Testis (tissue), 3 donors: Measurements from ENCODE around the gene PER2. TPM values are rescaled to one million over a fixed set of nuclear protein-coding genes. Genes with fewer than 3 reads are reported as not detected.

Source experiments
- DNase-seq: peaks from one replicate; pipeline ENCODE4 v3.0.0-alpha.2; 2019
- H3K27ac ChIP-seq, 2 donors: fragments of 200-600 bp; sonication (generic); one replicate each; pipeline ENCODE4 v1.5.1; 2019
- H3K27me3 ChIP-seq: fragments of 200-600 bp; sonication (generic); one replicate; pipeline ENCODE4 v1.5.1; 2019
- H3K36me3 ChIP-seq: fragments of 200-600 bp; sonication (generic); one replicate; pipeline ENCODE4 v1.5.1; 2017; ENCODE audit warnings: low read depth; ENCODE audit errors: missing control alignments
- H3K4me1 ChIP-seq: fragments of 200-600 bp; sonication (generic); one replicate; pipeline ENCODE4 v1.5.1; 2019
- H3K4me3 ChIP-seq, 2 donors: fragments of 200-600 bp; sonication (generic); one replicate each; pipeline ENCODE4 v1.5.1; 2017 to 2019
- H3K9me3 ChIP-seq: fragments of 200-600 bp; sonication (generic); one replicate; pipeline ENCODE4 v1.5.1; 2017
- POLR2A ChIP-seq: fragments of 450-650 bp; IDR thresholded peaks from one replicate; pipeline ENCODE4 v1.6.1; 2017; ENCODE audit warnings: antibody characterized with exemption, mild to moderate bottlenecking, moderate library complexity
- WGBS, 2 donors: methylation state at CpG; one replicate each; pipeline ENCODE4 v1.1.5; 2018; 5-methylcytosine and 5-hydroxymethylcytosine counted together
- intact Hi-C: fragments of 100-400 bp; cut with DNase I; formaldehyde crosslinking; loops from one replicate; pipeline ENCODE4 v1.15.1; 2023; ENCODE audit warnings: low total_unique reads
- polyA plus RNA-seq: library from polyadenylated mRNA; stranded (reverse); fragments of 350-450 nt; fragmentation: Illumina TruSeq; extraction: RNeasy Lipid Tissue Mini Kit (QIAGEN cat#74804); gene quantifications from one replicate; pipeline ENCODE4 v1.2.3, GENCODE V29; 2014; ENCODE audit warnings: low read depth, low replicate concordance; ENCODE audit not compliant: insufficient read depth
- total RNA-seq, 2 donors: library from RNA; depleted of rRNA; stranded (reverse); fragments of >200 nt; gene quantifications; one replicate each; pipeline ENCODE4 v1.2.3, GENCODE V29; 2016
- TF ChIP-seq, protein P1 (sequence below), 3 experiments: fragments of 450-650 bp in 2 of 3; fragments of 200-600 bp in 1 of 3; sonication (generic) in 1 of 3; IDR thresholded peaks; one replicate each; pipeline ENCODE4 v1.5.1; 2016 to 2019; ENCODE audit warnings: antibody characterized with exemption in 3 of 3, mild to moderate bottlenecking in 2 of 3, moderate library complexity in 1 of 3

The PER2 gene
- total and polyA plus RNA-seq, 3 donors from 2014 or later: 29.8 to 59.1 (median 55.5) TPM

DNA sequence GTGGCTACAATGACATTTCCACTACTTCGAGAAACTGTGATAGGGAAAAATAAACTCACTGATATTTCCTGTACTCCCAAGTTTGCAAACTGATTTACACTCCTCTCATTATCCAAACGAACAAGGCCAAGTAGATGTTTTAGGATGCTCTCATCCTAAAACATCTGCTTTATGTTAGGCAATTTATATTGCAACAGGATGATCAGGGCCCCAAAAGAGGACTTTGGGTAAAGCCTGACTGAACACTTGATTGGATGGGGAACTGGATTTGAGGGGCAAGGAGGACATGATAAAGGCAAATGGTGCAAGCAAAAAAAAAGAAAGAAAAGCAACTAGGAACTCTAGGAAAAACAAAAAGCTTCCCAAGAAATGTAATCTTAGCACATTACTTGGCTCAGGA lies 46.4 kb downstream of the PER2 start:
- Histone ChIP-seq H3K4me1 (peaks cover 25% of the 10 kb centered on the region), H3K9me3 (no peaks in the 10 kb centered on the region), H3K27me3 (no peaks in the 10 kb centered on the region), H3K36me3 (no peaks in the 10 kb centered on the region), H3K27ac (no peak overlapping the region), H3K4me3 (no peak overlapping the region)
- intact Hi-C loops: no loop called here
- 54 to 69% methylated on average over 2 of the region's 2 CpGs for WGBS, 2 donors
- no peak for TF ChIP-seq POLR2A
- TF ChIP-seq, protein P1, sequence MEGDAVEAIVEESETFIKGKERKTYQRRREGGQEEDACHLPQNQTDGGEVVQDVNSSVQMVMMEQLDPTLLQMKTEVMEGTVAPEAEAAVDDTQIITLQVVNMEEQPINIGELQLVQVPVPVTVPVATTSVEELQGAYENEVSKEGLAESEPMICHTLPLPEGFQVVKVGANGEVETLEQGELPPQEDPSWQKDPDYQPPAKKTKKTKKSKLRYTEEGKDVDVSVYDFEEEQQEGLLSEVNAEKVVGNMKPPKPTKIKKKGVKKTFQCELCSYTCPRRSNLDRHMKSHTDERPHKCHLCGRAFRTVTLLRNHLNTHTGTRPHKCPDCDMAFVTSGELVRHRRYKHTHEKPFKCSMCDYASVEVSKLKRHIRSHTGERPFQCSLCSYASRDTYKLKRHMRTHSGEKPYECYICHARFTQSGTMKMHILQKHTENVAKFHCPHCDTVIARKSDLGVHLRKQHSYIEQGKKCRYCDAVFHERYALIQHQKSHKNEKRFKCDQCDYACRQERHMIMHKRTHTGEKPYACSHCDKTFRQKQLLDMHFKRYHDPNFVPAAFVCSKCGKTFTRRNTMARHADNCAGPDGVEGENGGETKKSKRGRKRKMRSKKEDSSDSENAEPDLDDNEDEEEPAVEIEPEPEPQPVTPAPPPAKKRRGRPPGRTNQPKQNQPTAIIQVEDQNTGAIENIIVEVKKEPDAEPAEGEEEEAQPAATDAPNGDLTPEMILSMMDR (IDR thresholded peaks at IDR 0.05): no peak
- no peak for DNase-seq

DNA sequence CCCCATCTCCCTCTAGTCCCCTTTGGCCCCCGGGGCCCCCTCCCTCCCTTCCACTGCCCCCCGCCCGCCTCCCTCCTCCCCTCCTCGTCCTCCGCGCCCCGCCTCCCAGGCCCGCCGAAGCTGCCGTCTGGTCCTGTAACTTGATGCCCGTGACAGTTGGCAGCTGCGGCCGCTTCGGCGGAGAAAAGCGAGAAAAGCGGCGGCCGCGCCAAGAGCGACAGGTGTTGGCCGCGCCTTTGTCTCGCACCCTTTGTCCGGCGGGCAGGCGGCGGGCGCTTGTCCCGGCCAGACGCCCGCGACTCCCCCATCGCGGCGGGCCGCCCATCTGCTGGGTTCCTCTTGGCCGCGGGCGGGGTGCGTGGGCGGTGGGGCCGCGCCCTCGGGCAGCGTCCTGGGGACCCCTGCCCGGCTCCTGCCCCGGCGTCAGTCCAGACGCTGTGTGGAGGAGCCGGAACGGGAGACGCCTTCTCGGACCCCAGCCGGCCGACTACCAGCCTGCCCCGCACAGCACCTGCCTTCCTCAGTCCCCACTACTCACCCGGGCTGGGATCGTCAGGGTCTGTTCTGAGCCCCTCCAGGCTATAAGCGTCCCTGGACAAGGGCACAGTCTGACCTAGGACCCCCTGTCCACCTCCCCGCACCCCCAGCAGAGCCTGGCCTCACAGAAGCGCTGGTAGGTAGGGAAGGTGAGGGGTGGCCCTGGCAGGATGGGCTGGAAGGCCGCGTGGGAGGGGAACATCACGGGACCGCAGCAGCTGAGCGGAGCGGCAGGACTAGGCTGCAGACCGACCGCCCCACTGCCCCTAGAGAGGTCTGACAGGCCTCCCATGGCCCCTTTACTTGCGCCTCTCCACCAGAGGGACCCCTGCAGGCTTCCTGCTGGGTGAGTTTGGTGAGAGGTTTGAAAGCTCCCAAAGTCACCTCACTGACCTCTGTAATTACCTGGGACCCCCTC lies 47.4 kb downstream of the PER2 start:
- DNase-seq: no peak
- no peak overlapping the region for H3K27ac ChIP-seq

DNA sequence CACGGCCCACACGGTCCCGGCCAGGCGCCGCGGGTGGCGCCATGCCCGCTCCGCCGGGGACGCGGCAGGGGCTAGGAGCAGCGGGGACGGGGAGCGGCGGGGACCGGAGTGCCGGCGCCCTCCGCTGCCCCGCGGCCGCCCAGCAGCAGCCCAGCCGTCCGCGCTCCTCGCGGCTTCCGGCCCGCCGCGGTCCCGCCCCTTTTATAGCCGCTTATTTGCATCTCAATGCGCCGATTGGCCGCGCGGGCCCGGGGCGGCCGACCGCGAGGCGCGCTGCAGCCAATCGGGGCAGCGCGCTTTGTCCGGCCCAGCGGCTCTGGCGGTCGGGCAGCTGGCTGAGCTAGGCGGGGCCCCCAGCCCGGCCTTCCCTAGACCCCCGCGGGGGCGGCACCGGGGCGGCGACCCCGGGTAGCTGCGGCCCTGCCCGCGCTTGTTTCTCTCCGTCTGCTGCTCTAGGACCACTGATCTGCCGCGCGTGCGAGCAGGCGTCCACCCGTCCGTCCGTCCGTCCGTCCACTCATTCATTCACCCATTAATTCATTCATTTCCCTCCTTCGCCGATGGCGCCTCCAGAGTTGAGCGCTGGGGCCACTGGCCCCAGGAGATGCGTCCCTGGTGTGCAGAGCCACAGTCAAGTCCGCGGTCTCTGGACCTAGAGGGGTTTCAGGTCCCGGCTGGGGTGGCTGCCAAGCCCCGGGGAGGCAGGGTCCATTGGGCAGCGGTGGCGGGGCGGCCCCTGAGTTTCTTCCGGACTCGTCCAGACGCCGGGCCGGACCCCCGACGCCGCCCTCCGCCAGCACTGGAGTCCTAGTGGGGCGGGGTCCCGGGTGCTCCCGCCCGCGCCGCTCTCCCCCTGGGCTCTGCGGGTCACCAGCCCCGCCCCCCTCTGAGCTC lies 48.3 kb downstream of the PER2 start, which contains the start of gene HES6:
HES6 (minus strand) TSS at position 176 of the 894 bp plus-strand sequence; CDS start at position 43, 133 bp downstream.
- Histone ChIP-seq H3K9me3 (no peaks in the 10 kb centered on the region), H3K36me3 (no peaks in the 10 kb centered on the region), H3K4me1 (peaks cover 25% of the 10 kb centered on the region), H3K4me3 (peak within 1 kb of the TSS; percentile 55 to 58), H3K27me3 (no peaks in the 10 kb centered on the region), H3K27ac (no peak within 1 kb of the TSS)
- intact Hi-C loops: no loop called here
- 0% methylated on average over 15 to 105 of the region's 105 CpGs for WGBS, 2 donors
- TF ChIP-seq POLR2A: no peak
- TF ChIP-seq, protein P1 (IDR thresholded peaks at IDR 0.05): peak in 1 of 3 experiments; percentile 15
- peak; percentile 91 for DNase-seq

More for the DNA sequence above, 47.4 kb downstream of the PER2 start:
- Histone ChIP-seq H3K27me3 (no peaks in the 10 kb centered on the region), H3K9me3 (no peaks in the 10 kb centered on the region), H3K4me3 (peak overlapping the region; percentile 55 to 58), H3K4me1 (peaks cover 25% of the 10 kb centered on the region), H3K36me3 (no peaks in the 10 kb centered on the region)
- TF ChIP-seq, protein P1 (IDR thresholded peaks at IDR 0.05): no peak
- no peak for TF ChIP-seq POLR2A
- WGBS, 2 donors: 8 to 32% methylated on average over 11 to 56 of the region's 71 CpGs
- intact Hi-C loops: no loop called here

DNA sequence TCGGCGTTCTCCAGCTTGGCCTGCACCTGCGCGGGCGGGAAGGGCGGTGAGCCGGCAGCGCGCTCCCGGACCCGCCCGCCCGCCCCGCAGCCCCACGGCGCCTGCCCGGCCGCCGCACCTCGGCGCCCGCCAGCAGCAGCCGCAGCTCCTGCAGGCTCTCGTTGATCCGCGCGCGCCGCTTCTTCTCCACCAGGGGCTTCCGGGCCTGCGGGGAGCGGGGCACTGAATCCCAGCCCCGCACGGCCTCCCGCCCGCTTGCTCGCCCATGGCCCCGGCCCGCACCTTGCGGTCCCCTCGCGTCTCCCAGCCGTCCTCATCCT lies 48.9 kb downstream of the PER2 start:
- no peak for TF ChIP-seq POLR2A
- TF ChIP-seq, protein P1 (IDR thresholded peaks at IDR 0.05): no peak
- Histone ChIP-seq H3K36me3 (no peaks in the 10 kb centered on the region), H3K4me1 (peaks cover 25% of the 10 kb centered on the region), H3K27me3 (no peaks in the 10 kb centered on the region), H3K4me3 (peak overlapping the region; percentile 51 to 58), H3K9me3 (no peaks in the 10 kb centered on the region), H3K27ac (no peak overlapping the region)
- WGBS, 2 donors: 0% methylated on average over 15 to 43 of the region's 43 CpGs
- intact Hi-C loops: no loop called here
- DNase-seq: no peak
